Measurements from ENCODE around the gene THAP4.

The THAP4 gene

DNA sequence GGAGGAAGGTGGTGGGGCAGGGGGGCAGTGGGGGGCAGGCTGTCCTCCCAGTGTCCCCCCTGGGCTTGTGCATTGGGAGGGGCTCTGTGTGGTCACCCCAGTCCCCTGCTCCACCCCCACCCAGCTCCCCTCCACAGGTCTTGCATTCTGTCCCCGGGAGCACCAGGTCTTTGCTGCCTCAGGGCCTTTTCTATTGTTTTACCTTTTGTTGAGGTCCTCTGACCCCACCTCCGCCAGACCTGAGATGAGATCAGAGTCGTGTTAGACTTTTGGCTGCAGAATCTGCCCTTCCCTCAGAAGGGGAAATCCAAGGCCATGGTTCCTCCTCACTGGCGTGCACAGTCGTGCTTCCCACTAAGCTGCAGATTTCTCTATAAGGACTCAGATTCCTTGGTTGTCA lies 21.3 kb upstream of the THAP4 start:
- in situ Hi-C loops (cut with HindIII; ENCODE audit: low pct_unique_long_range_greater_than_20kb, low sequenced_read_pairs) = no loop called here

GRCh38 chr2:241657786-241658254 lies 20.9 kb upstream of the THAP4 start:
- no peak for DNase-seq (ENCODE audit: low read depth in 1 of 2, low spot score in 1 of 2)
- TF ChIP-seq JUND (IDR thresholded peaks at IDR 0.05; ENCODE audit: low read depth) = no peak
- in situ Hi-C loops (cut with HindIII; ENCODE audit: low pct_unique_long_range_greater_than_20kb, low sequenced_read_pairs) = no loop called here

More for the DNA sequence above, 21.3 kb upstream of the THAP4 start:
- no peak for TF ChIP-seq JUND (IDR thresholded peaks at IDR 0.05; ENCODE audit: low read depth)
- DNase-seq (ENCODE audit: low read depth in 1 of 2, low spot score in 1 of 2) = no peak

GRCh38 chr2:241656190-241656741 lies 19.3 kb upstream of the THAP4 start:
- in situ Hi-C loops (cut with HindIII; ENCODE audit: low pct_unique_long_range_greater_than_20kb, low sequenced_read_pairs) = no loop called here
- TF ChIP-seq JUND (IDR thresholded peaks at IDR 0.05; ENCODE audit: low read depth) = no peak
- DNase-seq (ENCODE audit: low read depth in 1 of 2, low spot score in 1 of 2) = no peak

DNA sequence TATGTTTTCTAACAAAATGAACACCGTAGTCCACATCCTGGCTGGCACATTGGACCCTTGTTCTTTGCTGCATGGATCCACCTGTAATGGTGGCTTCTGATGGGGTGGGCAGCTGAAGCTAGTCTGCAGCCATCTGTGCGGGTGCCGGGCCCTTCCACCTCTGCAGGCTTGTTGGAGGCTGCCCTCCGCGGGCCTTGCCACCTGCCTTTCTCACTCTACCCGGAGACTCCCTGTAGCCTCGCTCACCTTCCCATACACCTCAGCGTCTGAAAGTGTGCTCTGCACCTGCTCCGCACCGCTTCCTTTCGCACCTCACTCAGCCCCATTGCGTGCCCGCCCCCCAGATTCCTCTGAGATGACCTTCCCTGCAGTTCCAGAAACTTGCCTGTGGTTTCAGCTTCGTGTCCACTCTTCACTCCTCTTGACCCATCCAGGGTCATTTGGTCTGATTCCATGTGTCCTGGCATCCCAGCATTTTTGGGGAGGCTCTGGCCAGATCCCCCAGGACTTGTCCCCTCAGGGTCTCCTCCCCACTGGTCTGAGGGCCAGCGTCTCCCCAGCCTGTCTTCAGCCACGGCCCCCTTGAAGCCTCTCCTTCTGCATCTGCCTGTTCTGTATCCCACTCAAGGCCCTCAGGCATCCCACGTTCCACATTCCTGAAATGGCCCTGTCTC lies 18.7 kb upstream of the THAP4 start:
- in situ Hi-C loops (cut with HindIII; ENCODE audit: low pct_unique_long_range_greater_than_20kb, low sequenced_read_pairs) = no loop called here
- TF ChIP-seq JUND (IDR thresholded peaks at IDR 0.05; ENCODE audit: low read depth) = no peak
- no peak for DNase-seq (ENCODE audit: low read depth in 1 of 2, low spot score in 1 of 2)

DNA sequence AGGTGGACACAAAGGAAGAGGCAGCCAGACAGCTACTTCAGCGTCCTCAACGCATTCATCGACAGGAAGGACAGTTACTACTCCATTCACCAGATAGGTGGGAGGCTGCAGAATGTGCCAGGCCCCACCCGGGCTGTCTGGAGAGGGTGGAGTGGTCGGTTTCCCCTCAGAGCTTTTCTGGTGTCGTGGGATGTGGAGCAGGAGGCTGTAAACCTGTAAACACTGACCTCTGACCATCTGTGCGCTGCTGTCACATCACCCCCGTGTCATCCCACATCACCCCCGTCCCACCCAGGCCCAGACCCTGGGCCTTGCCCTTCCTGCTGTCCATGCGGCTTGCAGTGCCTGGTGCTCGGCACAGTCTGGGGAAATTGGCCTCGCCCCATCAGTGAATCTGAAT lies 17.6 kb upstream of the THAP4 start:
- in situ Hi-C loops (cut with HindIII; ENCODE audit: low pct_unique_long_range_greater_than_20kb, low sequenced_read_pairs) = no loop called here
- no peak for DNase-seq (ENCODE audit: low read depth in 1 of 2, low spot score in 1 of 2)
- TF ChIP-seq JUND (IDR thresholded peaks at IDR 0.05; ENCODE audit: low read depth) = no peak

DNA sequence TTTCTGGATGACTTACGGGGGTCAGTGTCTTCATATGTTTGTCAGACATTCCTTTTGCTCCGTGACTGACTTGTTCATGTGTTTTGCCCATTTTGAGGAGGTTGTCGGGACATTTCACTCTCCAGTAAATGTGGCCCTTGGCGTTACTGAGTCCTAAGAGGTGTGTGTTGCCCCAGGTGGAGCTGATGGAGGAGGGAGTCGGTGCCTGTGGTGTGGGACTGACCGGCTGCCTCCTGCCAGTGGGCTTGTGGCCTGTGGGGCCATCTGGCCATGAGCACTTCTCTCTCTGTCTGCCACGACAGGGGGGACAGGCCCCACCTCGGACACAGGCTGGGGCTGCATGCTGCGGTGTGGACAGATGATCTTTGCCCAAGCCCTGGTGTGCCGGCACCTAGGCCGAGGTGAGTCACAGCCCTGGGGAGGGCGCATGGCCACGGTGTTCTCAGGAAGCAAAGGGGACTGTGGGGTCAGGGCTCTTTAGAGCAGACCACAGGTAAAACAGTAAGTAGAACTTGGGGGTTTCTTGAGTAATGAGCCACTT lies 16.3 kb upstream of the THAP4 start:
- in situ Hi-C loops (cut with HindIII; ENCODE audit: low pct_unique_long_range_greater_than_20kb, low sequenced_read_pairs) = no loop called here
- no peak for DNase-seq (ENCODE audit: low read depth in 1 of 2, low spot score in 1 of 2)
- TF ChIP-seq JUND (IDR thresholded peaks at IDR 0.05; ENCODE audit: low read depth) = no peak

DNA sequence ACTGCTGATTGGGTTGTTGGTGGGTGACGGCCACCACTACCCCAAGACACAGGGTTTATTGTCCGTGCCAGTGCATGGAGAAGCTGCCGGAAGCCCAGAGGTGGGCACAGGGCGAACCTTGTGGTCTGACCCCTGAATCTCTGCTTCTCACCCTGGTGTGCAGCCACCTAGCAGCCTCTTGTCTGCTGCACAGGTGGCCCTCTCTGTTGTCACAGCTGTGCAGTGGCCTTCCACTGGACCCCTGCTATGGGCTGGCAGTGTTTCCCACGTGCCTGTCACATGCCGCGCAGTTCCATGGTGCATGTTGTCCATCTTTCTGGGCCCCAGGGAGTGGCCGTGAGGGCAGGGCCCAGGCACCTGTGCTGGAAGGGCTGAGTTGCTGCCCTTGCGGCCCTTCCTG lies 15.8 kb upstream of the THAP4 start:
- no peak for TF ChIP-seq JUND (IDR thresholded peaks at IDR 0.05; ENCODE audit: low read depth)
- no peak for DNase-seq (ENCODE audit: low read depth in 1 of 2, low spot score in 1 of 2)
- in situ Hi-C loops (cut with HindIII; ENCODE audit: low pct_unique_long_range_greater_than_20kb, low sequenced_read_pairs) = no loop called here

DNA sequence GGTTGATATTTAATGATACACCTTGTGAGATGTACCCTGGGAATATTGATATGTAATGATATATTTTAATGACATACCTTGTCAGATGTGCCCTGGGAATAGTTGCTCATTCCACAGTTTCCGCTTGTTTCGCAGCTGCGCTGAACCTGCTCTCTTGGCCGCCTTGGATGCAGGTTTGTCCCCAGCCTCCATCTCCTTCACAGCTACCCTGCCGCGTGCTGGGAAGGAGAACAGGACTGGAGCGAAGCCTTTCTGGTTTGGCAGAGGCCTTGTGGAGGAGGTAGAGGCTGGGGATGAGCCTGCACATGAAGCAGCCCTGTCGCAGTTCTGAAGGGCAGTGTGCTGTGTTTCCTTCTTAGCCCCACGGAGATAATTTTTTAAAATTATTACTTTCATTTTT lies 15.2 kb upstream of the THAP4 start:
- in situ Hi-C loops (cut with HindIII; ENCODE audit: low pct_unique_long_range_greater_than_20kb, low sequenced_read_pairs) = no loop called here
- no peak for DNase-seq (ENCODE audit: low read depth in 1 of 2, low spot score in 1 of 2)
- no peak for TF ChIP-seq JUND (IDR thresholded peaks at IDR 0.05; ENCODE audit: low read depth)

GRCh38 chr2:241649927-241650326 lies 13.0 kb upstream of the THAP4 start:
- TF ChIP-seq JUND (IDR thresholded peaks at IDR 0.05; ENCODE audit: low read depth) = no peak
- DNase-seq (ENCODE audit: low read depth in 1 of 2, low spot score in 1 of 2) = no peak
- in situ Hi-C loops (cut with HindIII; ENCODE audit: low pct_unique_long_range_greater_than_20kb, low sequenced_read_pairs) = no loop called here

GRCh38 chr2:241649404-241649803 lies 12.4 kb upstream of the THAP4 start:
- no peak for DNase-seq (ENCODE audit: low read depth in 1 of 2, low spot score in 1 of 2)
- TF ChIP-seq JUND (IDR thresholded peaks at IDR 0.05; ENCODE audit: low read depth) = no peak
- in situ Hi-C loops (cut with HindIII; ENCODE audit: low pct_unique_long_range_greater_than_20kb, low sequenced_read_pairs) = no loop called here

DNA sequence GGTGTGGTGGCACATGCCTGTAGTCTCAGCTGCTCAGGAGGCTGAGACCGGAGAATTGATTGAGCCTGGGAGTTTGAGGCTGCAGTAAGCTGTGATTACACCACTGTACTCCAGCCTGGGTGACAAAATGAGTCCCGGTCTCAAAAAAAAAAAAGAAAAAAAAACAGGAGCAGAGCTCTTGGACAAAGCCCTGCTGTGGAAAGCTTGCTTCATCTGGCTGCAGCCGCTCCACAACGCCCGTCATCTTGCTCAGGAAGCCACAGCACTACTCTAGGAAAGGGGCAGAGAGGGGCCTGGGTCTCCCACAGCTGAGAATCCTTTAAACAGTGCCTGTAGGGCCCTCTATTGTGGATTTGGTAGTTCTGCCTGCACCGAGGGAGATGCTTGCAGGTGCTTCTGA lies 11.5 kb upstream of the THAP4 start:
- in situ Hi-C loops (cut with HindIII; ENCODE audit: low pct_unique_long_range_greater_than_20kb, low sequenced_read_pairs) = no loop called here
- DNase-seq (ENCODE audit: low read depth in 1 of 2, low spot score in 1 of 2) = no peak
- no peak for TF ChIP-seq JUND (IDR thresholded peaks at IDR 0.05; ENCODE audit: low read depth)

DNA sequence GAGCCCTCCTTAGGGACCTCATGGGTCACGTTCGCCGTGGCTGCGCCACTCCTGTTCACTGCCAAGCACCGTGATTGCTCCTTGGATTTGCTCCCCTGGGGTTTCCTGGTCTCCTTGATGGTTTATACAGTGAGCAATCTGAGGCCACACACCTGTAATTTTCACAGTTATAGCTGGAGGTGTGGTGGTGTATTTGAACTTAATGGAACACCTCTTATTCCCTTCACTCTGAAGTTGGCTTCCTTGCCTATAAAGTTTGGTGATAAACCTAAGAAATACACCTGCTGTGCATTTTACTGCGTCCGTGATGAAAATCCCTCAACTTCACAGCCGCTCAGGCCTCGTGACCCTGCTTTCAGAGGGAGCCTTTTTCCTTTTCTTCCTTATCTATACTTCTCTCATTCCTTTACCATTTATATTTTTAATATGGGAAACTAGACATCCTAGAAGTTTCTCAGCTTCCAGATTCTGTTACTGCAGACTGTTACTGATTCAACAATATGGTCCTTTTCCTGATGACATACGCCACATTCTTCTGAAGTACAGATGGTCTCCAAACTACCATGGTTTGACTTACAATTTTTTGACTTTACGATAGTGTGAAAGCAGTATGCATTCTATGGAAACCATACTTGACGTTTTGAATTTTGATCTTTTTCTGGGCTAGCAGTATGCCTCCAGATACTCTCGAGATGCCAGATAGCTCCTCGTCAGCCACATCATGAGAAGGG lies 9.1 kb upstream of the THAP4 start:
- no peak for TF ChIP-seq JUND (IDR thresholded peaks at IDR 0.05; ENCODE audit: low read depth)
- in situ Hi-C loops (cut with HindIII; ENCODE audit: low pct_unique_long_range_greater_than_20kb, low sequenced_read_pairs) = no loop called here
- no peak for DNase-seq (ENCODE audit: low read depth in 1 of 2, low spot score in 1 of 2)

All from T47D (cell line).